Esophagus squamous epithelium (tissue), 5 donors: ENCODE measurements around the gene ZNF777. TPM values are rescaled to one million over a fixed set of nuclear protein-coding genes. Genes with fewer than 3 reads are reported as not detected.

Experiments
- DNase-seq: peaks from one replicate; lab custom pipeline; 2025; lab: John Stamatoyannopoulos, UW
- H3K27ac ChIP-seq, 4 donors: fragments of 200-600 bp; sonication (generic); one replicate each; pipeline ENCODE4 v1.5.1; 2016 to 2019; ENCODE audit warnings: mild to moderate bottlenecking in 1 of 4
- H3K27me3 ChIP-seq, 4 donors: fragments of 200-600 bp; sonication (generic); 1 replicate in 3 of 4; 2 replicates in 1 of 4; pipeline versions ENCODE4 v1.5.1 to v1.6.0; 2017 to 2021; ENCODE audit warnings: antibody characterized with exemption in 1 of 4
- H3K36me3 ChIP-seq, 3 donors: fragments of 200-600 bp; sonication (generic); one replicate each; pipeline ENCODE4 v1.5.1; 2016 to 2019
- H3K4me1 ChIP-seq, 3 donors: fragments of 200-600 bp; sonication (generic); one replicate each; pipeline ENCODE4 v1.5.1; 2017 to 2019
- H3K4me3 ChIP-seq, 4 donors: fragments of 200-600 bp; sonication (generic); 1 replicate in 3 of 4; 2 replicates in 1 of 4; pipeline ENCODE4 v1.5.1; 2016 to 2019; ENCODE audit warnings: mild to moderate bottlenecking in 2 of 4, moderate library complexity in 1 of 4
- H3K9me3 ChIP-seq, 3 donors: fragments of 200-600 bp; sonication (generic); one replicate each; pipeline ENCODE4 v1.5.1; 2016 to 2019
- POLR2A ChIP-seq, 4 donors: fragments of 450-650 bp; IDR thresholded peaks; one replicate each; pipeline ENCODE4 v1.6.1; 2017; ENCODE audit warnings: antibody characterized with exemption in 4 of 4, mild to moderate bottlenecking in 4 of 4, moderate library complexity in 3 of 4
- WGBS, 2 donors: methylation state at CpG; one replicate each; pipeline ENCODE4 v1.1.5; 2018; 5-methylcytosine and 5-hydroxymethylcytosine counted together
- intact Hi-C: fragments of 100-400 bp; cut with DNase I; formaldehyde crosslinking; loops from one replicate; pipeline ENCODE4 v1.15.0; 2022
- total RNA-seq, 4 donors: library from RNA; depleted of rRNA; stranded (reverse); fragments of >200 nt; gene quantifications; one replicate each; pipeline ENCODE4 v1.1.0, GENCODE V29; 2016
- TF ChIP-seq, protein P1 (sequence below), 6 experiments: fragments of 450-650 bp in 4 of 6; fragments of 200-600 bp in 2 of 6; sonication (generic) in 2 of 6; IDR thresholded peaks; one replicate each; pipeline ENCODE4 v1.5.1; 2016 to 2019; ENCODE audit warnings: antibody characterized with exemption in 6 of 6, mild to moderate bottlenecking in 4 of 6, moderate library complexity in 4 of 6
- donor health status: DM: yes; HTN: yes; CAD: no.

ZNF777 gene
- total RNA-seq, 4 donors from 2014 or later, result 4.6 to 9.7 (median 7.8) TPM

DNA sequence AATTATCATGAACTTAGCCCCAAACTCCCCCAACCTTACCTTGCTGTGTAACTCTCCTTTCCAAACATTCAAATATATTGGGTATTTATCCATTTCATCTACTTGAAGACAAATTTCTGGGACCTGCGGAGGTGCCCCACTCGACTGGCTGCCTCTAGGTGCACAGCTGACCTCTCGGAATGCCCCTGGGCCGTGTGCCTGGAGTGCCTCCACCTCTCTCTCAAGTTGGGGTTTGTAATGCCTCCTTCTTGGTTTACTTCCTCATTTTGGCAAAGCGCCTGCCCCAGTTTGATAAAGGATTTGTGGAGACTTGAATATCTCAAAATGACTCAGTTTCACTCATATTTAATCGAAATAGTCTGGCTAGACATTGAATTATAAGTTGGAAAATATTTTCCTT, 16.6 kb downstream of the ZNF777 start:
- Histone ChIP-seq H3K36me3 (peaks cover 5 to 57% (median 14%) of the 10 kb centered on the region in 3 donors), H3K4me1 (no peaks in the 10 kb centered on the region), H3K27me3 (no peaks in the 10 kb centered on the region), H3K9me3 (no peaks in the 10 kb centered on the region), H3K4me3 (no peak overlapping the region), H3K27ac (no peak overlapping the region)
- TF ChIP-seq POLR2A (IDR thresholded peaks at IDR 0.05), result no peak
- TF ChIP-seq, protein P1, sequence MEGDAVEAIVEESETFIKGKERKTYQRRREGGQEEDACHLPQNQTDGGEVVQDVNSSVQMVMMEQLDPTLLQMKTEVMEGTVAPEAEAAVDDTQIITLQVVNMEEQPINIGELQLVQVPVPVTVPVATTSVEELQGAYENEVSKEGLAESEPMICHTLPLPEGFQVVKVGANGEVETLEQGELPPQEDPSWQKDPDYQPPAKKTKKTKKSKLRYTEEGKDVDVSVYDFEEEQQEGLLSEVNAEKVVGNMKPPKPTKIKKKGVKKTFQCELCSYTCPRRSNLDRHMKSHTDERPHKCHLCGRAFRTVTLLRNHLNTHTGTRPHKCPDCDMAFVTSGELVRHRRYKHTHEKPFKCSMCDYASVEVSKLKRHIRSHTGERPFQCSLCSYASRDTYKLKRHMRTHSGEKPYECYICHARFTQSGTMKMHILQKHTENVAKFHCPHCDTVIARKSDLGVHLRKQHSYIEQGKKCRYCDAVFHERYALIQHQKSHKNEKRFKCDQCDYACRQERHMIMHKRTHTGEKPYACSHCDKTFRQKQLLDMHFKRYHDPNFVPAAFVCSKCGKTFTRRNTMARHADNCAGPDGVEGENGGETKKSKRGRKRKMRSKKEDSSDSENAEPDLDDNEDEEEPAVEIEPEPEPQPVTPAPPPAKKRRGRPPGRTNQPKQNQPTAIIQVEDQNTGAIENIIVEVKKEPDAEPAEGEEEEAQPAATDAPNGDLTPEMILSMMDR (IDR thresholded peaks at IDR 0.05), result no peak
- 68 to 85% methylated on average over 6 of the region's 6 CpGs for WGBS, 2 donors
- intact Hi-C loops, result no loop called here
- DNase-seq, result no peak

DNA sequence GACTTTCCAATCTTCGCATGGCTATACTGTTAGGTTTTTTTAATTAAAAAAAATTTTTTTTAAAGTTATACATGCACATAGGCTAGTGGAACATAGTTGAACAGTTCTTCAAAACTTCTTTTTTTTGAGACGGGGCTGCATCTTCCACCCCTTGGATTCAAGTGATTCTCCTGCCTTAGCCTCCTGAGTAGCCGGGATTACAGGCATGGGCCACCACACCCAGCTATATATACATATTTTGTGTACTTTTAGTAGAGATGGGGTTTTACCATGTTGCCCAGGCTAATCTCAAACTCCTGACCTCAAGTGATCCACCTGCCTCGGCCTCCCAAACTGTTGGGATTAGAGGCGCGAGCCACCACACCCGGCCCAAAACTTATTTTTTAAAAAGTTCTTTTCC, 17.3 kb downstream of the ZNF777 start:
- intact Hi-C loops, result no loop called here
- no peak for DNase-seq
- TF ChIP-seq, protein P1 (IDR thresholded peaks at IDR 0.05), result no peak
- TF ChIP-seq POLR2A (IDR thresholded peaks at IDR 0.05), result no peak
- no peak overlapping the region for H3K4me3 ChIP-seq
- no peaks in the 10 kb centered on the region for H3K4me1 ChIP-seq
- H3K27ac ChIP-seq, result no peak overlapping the region
- no peaks in the 10 kb centered on the region for H3K9me3 ChIP-seq
- no peaks in the 10 kb centered on the region for H3K27me3 ChIP-seq
- peaks cover 0 to 54% (median 9%) of the 10 kb centered on the region in 3 donors for H3K36me3 ChIP-seq
- WGBS, 2 donors, result 91 to 97% methylated on average over 7 of the region's 7 CpGs

DNA sequence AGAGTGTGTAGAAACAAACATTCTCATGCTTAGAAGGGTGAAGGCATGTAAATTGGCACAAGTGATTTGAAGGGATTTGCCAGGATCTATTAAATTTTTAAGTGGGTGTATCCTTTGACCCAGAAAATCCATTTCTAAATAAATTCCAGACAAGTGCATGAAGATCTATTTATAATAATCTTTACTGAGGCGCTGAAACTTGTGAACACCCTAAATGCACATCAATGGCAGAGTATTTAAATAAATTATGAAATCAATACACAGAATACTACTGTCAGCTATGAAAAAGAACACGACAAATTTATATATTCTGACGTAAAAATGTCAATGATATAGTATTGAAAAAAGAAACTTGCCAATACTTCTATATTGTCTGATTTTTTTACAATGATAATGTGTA, 17.9 kb downstream of the ZNF777 start:
- TF ChIP-seq POLR2A (IDR thresholded peaks at IDR 0.05), result no peak
- TF ChIP-seq, protein P1 (IDR thresholded peaks at IDR 0.05), result no peak
- Histone ChIP-seq H3K36me3 (peaks cover 0 to 52% (median 9%) of the 10 kb centered on the region in 3 donors), H3K4me3 (no peak overlapping the region), H3K27me3 (no peaks in the 10 kb centered on the region), H3K27ac (no peak overlapping the region), H3K4me1 (no peaks in the 10 kb centered on the region), H3K9me3 (no peaks in the 10 kb centered on the region)
- no peak for DNase-seq
- WGBS, 2 donors, result 66 to 91% methylated on average over 3 of the region's 3 CpGs
- intact Hi-C loops, result no loop called here

DNA sequence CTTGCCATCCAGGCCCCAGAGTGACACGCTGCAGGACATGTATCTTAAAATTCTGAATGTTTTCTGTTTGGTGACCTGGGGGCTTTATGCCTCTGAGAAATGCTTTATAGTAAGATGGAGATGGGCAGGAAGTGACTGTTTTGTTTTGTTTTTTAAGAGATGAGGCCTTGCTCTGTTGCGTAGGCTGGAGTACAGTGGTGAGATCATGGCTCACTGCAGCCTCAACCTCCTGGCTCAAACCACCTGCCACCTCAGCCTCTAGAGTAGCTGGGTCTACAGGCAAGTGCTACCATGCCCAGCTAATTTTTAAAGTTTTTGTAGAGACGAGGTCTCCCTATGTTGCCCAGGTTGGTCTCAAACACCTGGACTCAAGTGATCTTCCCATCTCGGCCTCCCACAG, 20.6 kb downstream of the ZNF777 start:
- TF ChIP-seq POLR2A (IDR thresholded peaks at IDR 0.05), result no peak
- TF ChIP-seq, protein P1 (IDR thresholded peaks at IDR 0.05), result no peak
- no peaks in the 10 kb centered on the region for H3K9me3 ChIP-seq
- H3K4me1 ChIP-seq, result no peaks in the 10 kb centered on the region
- peaks cover 0 to 43% (median 6%) of the 10 kb centered on the region in 3 donors for H3K36me3 ChIP-seq
- intact Hi-C loops, result no loop called here
- 80 to 93% methylated on average over 4 of the region's 4 CpGs for WGBS, 2 donors
- no peak overlapping the region for H3K27ac ChIP-seq
- no peak for DNase-seq
- no peak overlapping the region for H3K4me3 ChIP-seq
- H3K27me3 ChIP-seq, result no peaks in the 10 kb centered on the region

DNA sequence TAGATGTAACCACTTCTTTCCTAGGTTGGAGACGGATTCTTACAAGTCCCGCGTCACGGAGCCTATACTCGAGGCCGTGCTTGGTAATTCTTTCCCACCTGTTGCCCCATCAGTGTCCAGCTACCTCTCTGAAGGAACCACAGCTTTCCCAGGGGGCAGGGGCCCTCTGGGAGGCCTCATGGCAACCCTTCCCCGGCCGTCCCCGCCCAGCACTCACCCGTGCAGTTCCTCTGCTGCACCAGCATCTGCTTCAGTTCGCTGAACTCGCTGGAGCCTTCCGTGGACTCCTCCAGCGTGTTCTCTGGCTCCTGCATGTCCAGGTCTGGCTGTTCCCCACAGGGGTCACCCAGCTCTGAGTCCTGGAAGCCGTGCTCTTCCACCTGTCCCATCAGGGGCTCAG, 24.5 kb downstream of the ZNF777 start:
- H3K27ac ChIP-seq, result no peak overlapping the region
- 91% methylated on average over 11 to 14 of the region's 15 CpGs for WGBS, 2 donors
- H3K27me3 ChIP-seq, result no peaks in the 10 kb centered on the region
- no peak overlapping the region for H3K4me3 ChIP-seq
- H3K9me3 ChIP-seq, result no peaks in the 10 kb centered on the region
- DNase-seq, result no peak
- intact Hi-C loops, result no loop called here
- H3K4me1 ChIP-seq, result no peaks in the 10 kb centered on the region
- TF ChIP-seq, protein P1 (IDR thresholded peaks at IDR 0.05), result no peak
- no peak for TF ChIP-seq POLR2A (IDR thresholded peaks at IDR 0.05)
- H3K36me3 ChIP-seq, result peaks cover 9 to 70% (median 18%) of the 10 kb centered on the region in 3 donors
